ENCODE results near the gene EYA3. TPM values are rescaled to one million over a fixed set of nuclear protein-coding genes. Genes with fewer than 3 reads are reported as not detected.

The EYA3 gene
- total RNA-seq, 1 experiment from 2014 or later, result 32.7 TPM

DNA sequence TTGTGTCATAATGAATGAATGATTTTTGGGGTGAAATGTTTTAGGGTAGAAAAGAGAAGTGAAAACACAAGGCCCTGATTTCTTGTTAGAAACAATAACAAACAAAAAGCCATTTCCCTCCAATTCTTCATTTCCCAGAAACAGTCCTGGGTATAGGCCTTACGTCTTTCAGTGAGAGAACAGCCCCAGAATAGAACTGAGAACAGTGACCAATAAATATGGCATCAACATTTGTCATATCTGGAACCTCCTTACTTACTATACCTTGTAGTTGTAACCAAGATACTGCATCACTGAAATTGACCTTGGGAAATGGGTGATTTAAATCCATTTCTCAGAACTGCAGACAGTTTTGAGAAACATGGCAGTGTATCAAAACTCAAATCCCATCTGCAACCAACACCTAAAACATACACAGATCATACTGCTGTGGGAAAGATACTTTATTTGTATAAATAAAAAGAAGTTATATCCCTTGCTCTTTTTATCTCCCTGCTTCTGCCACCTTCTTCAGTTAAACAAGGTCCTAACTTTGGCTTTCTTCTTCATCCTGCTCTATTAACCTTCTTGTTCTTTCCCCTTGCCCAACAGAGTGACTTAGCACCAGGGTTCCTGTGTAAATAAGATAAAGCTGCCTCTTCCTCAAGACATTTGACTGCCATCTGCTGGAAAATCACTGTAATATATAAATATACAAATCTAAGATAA lies 109.1 kb downstream of the EYA3 start:
- Histone ChIP-seq H3K79me1 (ENCODE audit: insufficient read depth, low read depth, low read length, poor library complexity, severe bottlenecking) (no peaks in the 10 kb centered on the region), H3K27me3 (ENCODE audit: insufficient read depth, low read length) (no peaks in the 10 kb centered on the region), H3K9ac (ENCODE audit: extremely low read depth, insufficient read length, low read length) (no peak overlapping the region), H2BK15ac (ENCODE audit: low read depth, low read length) (no peak overlapping the region), H4K8ac (replicated peaks; ENCODE audit: insufficient read length, low read depth, low read length) (no peak overlapping the region), H3K4me2 (ENCODE audit: insufficient read depth, insufficient read length, low read length) (no peak overlapping the region), H2BK20ac (ENCODE audit: low read depth, low read length, poor library complexity, severe bottlenecking) (no peak overlapping the region), H3K4me1 (ENCODE audit: insufficient read depth, low read length) (no peaks in the 10 kb centered on the region), H3K79me2 (ENCODE audit: insufficient read depth, low read length) (no peaks in the 10 kb centered on the region), H2BK12ac (ENCODE audit: insufficient read length, low read depth, low read length) (no peak overlapping the region), H3K14ac (ENCODE audit: insufficient read depth, low read length) (no peak overlapping the region), H3K56ac (ENCODE audit: insufficient read length, low read depth, low read length) (no peak overlapping the region), H4K5ac (ENCODE audit: insufficient read length, low read depth, low read length) (no peak overlapping the region), H3K9me3 (ENCODE audit: control insufficient read depth, low read depth, low read length) (no peaks in the 10 kb centered on the region), H2BK5ac (ENCODE audit: insufficient read length, low read length) (no peak overlapping the region), H3T11ph (ENCODE audit: low read length) (no peak overlapping the region), H2BK120ac (ENCODE audit: low read depth, low read length, poor library complexity, severe bottlenecking) (no peak overlapping the region), H2AK5ac (ENCODE audit: insufficient read length, low read length) (no peak overlapping the region), H4K20me1 (ENCODE audit: control insufficient read depth, insufficient read depth, insufficient read length) (no peaks in the 10 kb centered on the region), H3K23ac (ENCODE audit: insufficient read length, low read depth, low read length) (no peak overlapping the region), H2AFZ (ENCODE audit: low read length) (no peak overlapping the region), H4K91ac (ENCODE audit: insufficient read length, low read depth, low read length) (no peak overlapping the region), H3K4ac (ENCODE audit: low read depth, low read length) (no peak overlapping the region), H3K23me2 (ENCODE audit: insufficient read length, low read depth, low read length, poor library complexity, severe bottlenecking) (no peaks in the 10 kb centered on the region), H3K27ac (ENCODE audit: insufficient read length, low read depth, low read length) (no peak overlapping the region), H3K18ac (ENCODE audit: insufficient read length, low read depth, low read length) (no peak overlapping the region)
- H3K36me3 Mint-ChIP-seq (ENCODE audit: insufficient read depth in 1 of 3, low read depth in 3 of 3), result peaks cover 0 to 10% (median 8%) of the 10 kb centered on the region in 3 experiments; a peak in 4 of 7 replicates
- TF ChIP-seq, protein P1, sequence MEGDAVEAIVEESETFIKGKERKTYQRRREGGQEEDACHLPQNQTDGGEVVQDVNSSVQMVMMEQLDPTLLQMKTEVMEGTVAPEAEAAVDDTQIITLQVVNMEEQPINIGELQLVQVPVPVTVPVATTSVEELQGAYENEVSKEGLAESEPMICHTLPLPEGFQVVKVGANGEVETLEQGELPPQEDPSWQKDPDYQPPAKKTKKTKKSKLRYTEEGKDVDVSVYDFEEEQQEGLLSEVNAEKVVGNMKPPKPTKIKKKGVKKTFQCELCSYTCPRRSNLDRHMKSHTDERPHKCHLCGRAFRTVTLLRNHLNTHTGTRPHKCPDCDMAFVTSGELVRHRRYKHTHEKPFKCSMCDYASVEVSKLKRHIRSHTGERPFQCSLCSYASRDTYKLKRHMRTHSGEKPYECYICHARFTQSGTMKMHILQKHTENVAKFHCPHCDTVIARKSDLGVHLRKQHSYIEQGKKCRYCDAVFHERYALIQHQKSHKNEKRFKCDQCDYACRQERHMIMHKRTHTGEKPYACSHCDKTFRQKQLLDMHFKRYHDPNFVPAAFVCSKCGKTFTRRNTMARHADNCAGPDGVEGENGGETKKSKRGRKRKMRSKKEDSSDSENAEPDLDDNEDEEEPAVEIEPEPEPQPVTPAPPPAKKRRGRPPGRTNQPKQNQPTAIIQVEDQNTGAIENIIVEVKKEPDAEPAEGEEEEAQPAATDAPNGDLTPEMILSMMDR (conservative IDR thresholded peaks at IDR 0.05), result peak; percentile 61; the same call in 2 of the 3 replicates
- no peak for DNase-seq
- no peak overlapping the region for H3K27ac Mint-ChIP-seq
- H3K4me3 Mint-ChIP-seq, result no peak overlapping the region
- no peaks in the 10 kb centered on the region for H3K9me3 Mint-ChIP-seq
- WGBS (ENCODE audit: extremely low coverage, insufficient read length, low lambda C conversion rate), result no CpG with 5 or more reads among the region's 1 CpG
- no peaks in the 10 kb centered on the region for H3K4me1 Mint-ChIP-seq
- no peaks in the 10 kb centered on the region for H3K27me3 Mint-ChIP-seq (ENCODE audit: low read depth)

Measured in H9 (cell line).